NCI-H748 (cell line): Measurements from ENCODE around the gene RGS7.
"Not testable (repeated sequence)": the region's sequence is repeated elsewhere in the genome, so short reads cannot be mapped to it uniquely, and the experiment has no call there.

Experiments used
- DNase-seq: peaks from one replicate; lab custom pipeline; 2025; ENCODE audit not compliant: unreplicated experiment; lab: John Stamatoyannopoulos, UW

The RGS7 gene

GRCh38 chr1:241332037-241332409 is 25.0 kb downstream of the RGS7 start:
- peak; percentile 4 for DNase-seq

- no peak for DNase-seq
Measured at GRCh38 chr1:241331328-241332036, 25.5 kb downstream of the RGS7 start.

- DNase-seq, result no peak
Measured at GRCh38 chr1:241330619-241331327, 26.2 kb downstream of the RGS7 start.

- no peak for DNase-seq
Measured at GRCh38 chr1:241325456-241325855, 31.5 kb downstream of the RGS7 start.

- no peak for DNase-seq
Measured at GRCh38 chr1:241323514-241324195, 33.4 kb downstream of the RGS7 start.

GRCh38 chr1:241317676-241318075 is 39.3 kb downstream of the RGS7 start:
- no peak for DNase-seq

- DNase-seq, result no peak
Measured at GRCh38 chr1:241316372-241316771, 40.6 kb downstream of the RGS7 start.

- peak; percentile 13 for DNase-seq
Measured at GRCh38 chr1:241311056-241311746, 45.8 kb downstream of the RGS7 start.

GRCh38 chr1:241310451-241310850 is 46.6 kb downstream of the RGS7 start:
- DNase-seq, result no peak

- no peak for DNase-seq
Measured at GRCh38 chr1:241309651-241310050, 47.4 kb downstream of the RGS7 start.

GRCh38 chr1:241308471-241308870 is 48.5 kb downstream of the RGS7 start:
- peak; percentile 37 for DNase-seq

- no peak for DNase-seq
Measured at GRCh38 chr1:241308011-241308410, 49.0 kb downstream of the RGS7 start.

- no peak for DNase-seq
Measured at GRCh38 chr1:241306125-241306790, 50.7 kb downstream of the RGS7 start.

GRCh38 chr1:241302024-241302423 is 55.0 kb downstream of the RGS7 start:
- DNase-seq, result not testable (repeated sequence)

- no peak for DNase-seq
Measured at GRCh38 chr1:241299347-241299746, 57.7 kb downstream of the RGS7 start.

GRCh38 chr1:241292973-241293372 is 64.0 kb downstream of the RGS7 start:
- DNase-seq, result peak; percentile 37

- DNase-seq, result not testable (repeated sequence)
Measured at GRCh38 chr1:241291548-241291947, 65.5 kb downstream of the RGS7 start.

GRCh38 chr1:241286486-241286885 is 70.5 kb downstream of the RGS7 start:
- no peak for DNase-seq

GRCh38 chr1:241276391-241276790 is 80.6 kb downstream of the RGS7 start:
- DNase-seq, result no peak

- no peak for DNase-seq
Measured at GRCh38 chr1:241275981-241276380, 81.0 kb downstream of the RGS7 start.

GRCh38 chr1:241275226-241275625 is 81.8 kb downstream of the RGS7 start:
- no peak for DNase-seq
